ENCODE results near the gene UBE2L3.

The UBE2L3 gene

GRCh38 chr22:21669026-21669425 lies 101.5 kb downstream of the UBE2L3 start:
- Mint-ChIP-seq H3K27ac (no peak overlapping the region), H3K4me3 (no peak overlapping the region), H3K27me3 (no peaks in the 10 kb centered on the region), H3K9me3 (no peaks in the 10 kb centered on the region), H3K36me3 (peaks cover 15% of the 10 kb centered on the region), H3K4me1 (peaks cover 17% of the 10 kb centered on the region)
- DNase-seq (ENCODE audit: low spot score in 2 of 2) (no peak), ATAC-seq (ENCODE audit: low read depth) (no peak)

GRCh38 chr22:21672107-21672629 lies 104.7 kb downstream of the UBE2L3 start:
- ATAC-seq (ENCODE audit: low read depth) = no peak
- H3K27me3 Mint-ChIP-seq = no peaks in the 10 kb centered on the region
- no peak overlapping the region for H3K4me3 Mint-ChIP-seq
- peaks cover 14% of the 10 kb centered on the region for H3K4me1 Mint-ChIP-seq
- no peaks in the 10 kb centered on the region for H3K9me3 Mint-ChIP-seq
- H3K27ac Mint-ChIP-seq = no peak overlapping the region
- peaks cover 31% of the 10 kb centered on the region for H3K36me3 Mint-ChIP-seq
- DNase-seq (ENCODE audit: low spot score in 2 of 2) = no peak

All from memory B cell (primary cell).